ENCODE measurements around the gene GZMM.

GZMM gene

GRCh38 chr19:543910-544608 lies at the start of gene GZMM:
Gene GZMM (plus strand): TSS chr19:544053. CDS start chr19:544072, 19 bp downstream.
- Mint-ChIP-seq H3K4me3 (peak within 1 kb of the TSS; percentile 87), H3K9me3 (no peaks in the 10 kb centered on the region), H3K27me3 (no peaks in the 10 kb centered on the region), H3K4me1 (peaks cover 29% of the 10 kb centered on the region), H3K27ac (peak within 1 kb of the TSS; percentile 70), H3K36me3 (peaks cover 3% of the 10 kb centered on the region)

GRCh38 chr19:494171-495080 lies 49.4 kb upstream of the GZMM start:
- Mint-ChIP-seq H3K27me3 (peaks cover 6% of the 10 kb centered on the region), H3K9me3 (no peaks in the 10 kb centered on the region), H3K4me1 (peaks cover 8% of the 10 kb centered on the region), H3K27ac (no peak overlapping the region), H3K4me3 (no peak overlapping the region), H3K36me3 (no peaks in the 10 kb centered on the region)

GRCh38 chr19:495081-495401 lies 48.8 kb upstream of the GZMM start:
- Mint-ChIP-seq H3K27ac (no peak overlapping the region), H3K27me3 (peaks cover 7% of the 10 kb centered on the region), H3K9me3 (no peaks in the 10 kb centered on the region), H3K36me3 (no peaks in the 10 kb centered on the region), H3K4me1 (peaks cover 8% of the 10 kb centered on the region), H3K4me3 (no peak overlapping the region)

- Mint-ChIP-seq H3K36me3 (no peaks in the 10 kb centered on the region), H3K27ac (no peak overlapping the region)
These were observed 48.3 kb upstream of the GZMM start for GRCh38 chr19:495402-496111.

GRCh38 chr19:496112-496665 lies 47.7 kb upstream of the GZMM start, which contains the start of gene MADCAM1:
Gene MADCAM1 (plus strand): TSS chr19:496486. CDS start chr19:496500, 14 bp downstream.
- no peaks in the 10 kb centered on the region for H3K36me3 Mint-ChIP-seq
- no peaks in the 10 kb centered on the region for H3K9me3 Mint-ChIP-seq
- H3K27me3 Mint-ChIP-seq, result peaks cover 7% of the 10 kb centered on the region
- H3K4me1 Mint-ChIP-seq, result peaks cover 8% of the 10 kb centered on the region
- no peak within 1 kb of the TSS for H3K27ac Mint-ChIP-seq
- H3K4me3 Mint-ChIP-seq, result peak within 1 kb of the TSS; percentile 30

More at GRCh38 chr19:495402-496111, 48.3 kb upstream of the GZMM start:
- peaks cover 7% of the 10 kb centered on the region for H3K27me3 Mint-ChIP-seq
- no peaks in the 10 kb centered on the region for H3K9me3 Mint-ChIP-seq
- H3K4me3 Mint-ChIP-seq, result peak overlapping the region; percentile 30
- peaks cover 8% of the 10 kb centered on the region for H3K4me1 Mint-ChIP-seq

GRCh38 chr19:496986-497385 lies 46.9 kb upstream of the GZMM start:
- H3K4me1 Mint-ChIP-seq, result peaks cover 8% of the 10 kb centered on the region
- H3K4me3 Mint-ChIP-seq, result no peak overlapping the region
- H3K27me3 Mint-ChIP-seq, result peaks cover 7% of the 10 kb centered on the region
- no peaks in the 10 kb centered on the region for H3K36me3 Mint-ChIP-seq
- no peak overlapping the region for H3K27ac Mint-ChIP-seq
- H3K9me3 Mint-ChIP-seq, result no peaks in the 10 kb centered on the region

- Mint-ChIP-seq H3K27me3 (peaks cover 7% of the 10 kb centered on the region), H3K27ac (no peak overlapping the region), H3K4me3 (no peak overlapping the region), H3K36me3 (no peaks in the 10 kb centered on the region), H3K4me1 (peaks cover 8% of the 10 kb centered on the region), H3K9me3 (no peaks in the 10 kb centered on the region)
These were observed 46.4 kb upstream of the GZMM start for GRCh38 chr19:497491-497868.

GRCh38 chr19:497869-498510 lies 45.9 kb upstream of the GZMM start:
- no peaks in the 10 kb centered on the region for H3K9me3 Mint-ChIP-seq
- no peak overlapping the region for H3K4me3 Mint-ChIP-seq
- no peaks in the 10 kb centered on the region for H3K36me3 Mint-ChIP-seq
- peaks cover 7% of the 10 kb centered on the region for H3K27me3 Mint-ChIP-seq
- peaks cover 8% of the 10 kb centered on the region for H3K4me1 Mint-ChIP-seq
- no peak overlapping the region for H3K27ac Mint-ChIP-seq

- Mint-ChIP-seq H3K4me3 (no peak overlapping the region), H3K9me3 (no peaks in the 10 kb centered on the region), H3K27me3 (peaks cover 7% of the 10 kb centered on the region), H3K27ac (no peak overlapping the region), H3K36me3 (no peaks in the 10 kb centered on the region), H3K4me1 (peaks cover 8% of the 10 kb centered on the region)
These were observed 45.4 kb upstream of the GZMM start for GRCh38 chr19:498511-498891.

- peaks cover 4% of the 10 kb centered on the region for H3K4me1 Mint-ChIP-seq
- H3K4me3 Mint-ChIP-seq, result no peak overlapping the region
- H3K27ac Mint-ChIP-seq, result no peak overlapping the region
These were observed 44.8 kb upstream of the GZMM start for GRCh38 chr19:498977-499623.

GRCh38 chr19:501646-502045 lies 42.2 kb upstream of the GZMM start:
- H3K4me1 Mint-ChIP-seq, result peaks cover 12% of the 10 kb centered on the region
- no peaks in the 10 kb centered on the region for H3K36me3 Mint-ChIP-seq
- no peaks in the 10 kb centered on the region for H3K9me3 Mint-ChIP-seq
- H3K27me3 Mint-ChIP-seq, result peaks cover 5% of the 10 kb centered on the region
- no peak overlapping the region for H3K4me3 Mint-ChIP-seq
- no peak overlapping the region for H3K27ac Mint-ChIP-seq

More at GRCh38 chr19:498977-499623, 44.8 kb upstream of the GZMM start:
- H3K9me3 Mint-ChIP-seq, result no peaks in the 10 kb centered on the region
- H3K27me3 Mint-ChIP-seq, result peaks cover 7% of the 10 kb centered on the region
- H3K36me3 Mint-ChIP-seq, result no peaks in the 10 kb centered on the region

- Mint-ChIP-seq H3K27me3 (no peaks in the 10 kb centered on the region), H3K9me3 (no peaks in the 10 kb centered on the region), H3K4me1 (peaks cover 25% of the 10 kb centered on the region), H3K27ac (no peak overlapping the region), H3K36me3 (no peaks in the 10 kb centered on the region), H3K4me3 (no peak overlapping the region)
These were observed 39.2 kb upstream of the GZMM start for GRCh38 chr19:504616-505015.

- Mint-ChIP-seq H3K27me3 (no peaks in the 10 kb centered on the region), H3K4me3 (peak overlapping the region; percentile 92), H3K27ac (peak overlapping the region; percentile 100), H3K9me3 (no peaks in the 10 kb centered on the region), H3K36me3 (peaks cover 2% of the 10 kb centered on the region), H3K4me1 (peaks cover 39% of the 10 kb centered on the region)
These were observed 37.2 kb upstream of the GZMM start for GRCh38 chr19:506404-507285.

All from activated naive CD4-positive, alpha-beta T cell treated with anti-CD3 and anti-CD28 coated beads, Interleukin-2, amount 50 U/mL, for 24 hours (primary cell).